IPS-11a (cell line): ENCODE measurements around the gene G6PC3.

Experiments used
- H3K4me3 ChIP-seq: one replicate; pipeline ENCODE4 v1.5.1; 2013; ENCODE audit warnings: low read depth, low read length, control low read depth

G6PC3 gene

GRCh38 chr17:44121997-44122815 is 51.7 kb downstream of the G6PC3 start:
- peak overlapping the region; percentile 70 for H3K4me3 ChIP-seq

GRCh38 chr17:44122816-44123355 is 52.4 kb downstream of the G6PC3 start:
- peak overlapping the region; percentile 70 for H3K4me3 ChIP-seq

DNA sequence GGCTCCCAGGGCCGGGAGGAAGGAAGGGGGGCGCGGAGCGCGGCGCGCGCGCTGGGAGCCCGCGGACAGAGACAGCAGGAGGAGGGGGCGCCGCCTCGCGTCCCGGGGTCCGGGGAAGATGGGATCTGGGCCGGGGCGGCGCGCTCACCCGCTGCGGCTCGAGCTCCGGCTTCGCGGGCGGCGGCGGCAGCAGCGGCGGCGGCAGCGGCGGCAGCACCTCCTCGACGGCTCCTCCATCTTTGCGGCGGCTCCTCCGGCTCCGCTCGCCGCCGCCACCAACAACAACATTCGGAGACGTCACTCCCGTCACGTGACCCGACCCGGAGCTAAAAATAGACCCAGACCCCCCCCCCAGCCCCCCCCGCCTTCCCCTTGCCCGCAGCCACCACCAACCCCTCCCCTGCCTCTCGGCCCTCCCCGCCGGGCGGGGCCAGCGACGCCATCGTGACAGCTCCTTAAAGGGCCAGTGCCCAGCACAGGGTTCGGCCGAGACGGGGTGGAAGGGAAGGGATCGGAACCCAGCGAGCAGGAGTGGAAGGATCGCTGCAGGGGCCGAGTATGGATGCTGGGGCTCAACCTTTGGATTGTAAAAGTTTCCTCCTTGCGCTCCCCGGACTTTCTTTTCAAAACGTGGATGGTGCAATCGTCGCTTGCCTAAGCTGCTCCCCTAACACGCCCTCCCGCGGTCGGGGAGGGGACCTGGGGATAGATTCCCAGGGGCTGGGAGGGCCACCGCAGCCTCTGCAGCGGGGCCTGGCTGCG is 53.0 kb downstream of the G6PC3 start, which contains the start of gene HDAC5:
TSS of gene HDAC5 (minus strand) at position 286 of the 762 bp plus-strand sequence. CDS start 6,126 bp downstream, outside the sequence.
- peak within 1 kb of the TSS; percentile 75 for H3K4me3 ChIP-seq

- peak overlapping the region; percentile 75 for H3K4me3 ChIP-seq
Measured at GRCh38 chr17:44124118-44124438, 53.5 kb downstream of the G6PC3 start.
